ENCODE data around the gene RNF144B. TPM values are rescaled to one million over a fixed set of nuclear protein-coding genes. Genes with fewer than 3 reads are reported as not detected.
"Not testable (repeated sequence)": the region's sequence is repeated elsewhere in the genome, so short reads cannot be mapped to it uniquely, and the experiment has no call there.

RNF144B gene
- total RNA-seq, 1 experiment from 2014 or later = 36.4 TPM

DNA sequence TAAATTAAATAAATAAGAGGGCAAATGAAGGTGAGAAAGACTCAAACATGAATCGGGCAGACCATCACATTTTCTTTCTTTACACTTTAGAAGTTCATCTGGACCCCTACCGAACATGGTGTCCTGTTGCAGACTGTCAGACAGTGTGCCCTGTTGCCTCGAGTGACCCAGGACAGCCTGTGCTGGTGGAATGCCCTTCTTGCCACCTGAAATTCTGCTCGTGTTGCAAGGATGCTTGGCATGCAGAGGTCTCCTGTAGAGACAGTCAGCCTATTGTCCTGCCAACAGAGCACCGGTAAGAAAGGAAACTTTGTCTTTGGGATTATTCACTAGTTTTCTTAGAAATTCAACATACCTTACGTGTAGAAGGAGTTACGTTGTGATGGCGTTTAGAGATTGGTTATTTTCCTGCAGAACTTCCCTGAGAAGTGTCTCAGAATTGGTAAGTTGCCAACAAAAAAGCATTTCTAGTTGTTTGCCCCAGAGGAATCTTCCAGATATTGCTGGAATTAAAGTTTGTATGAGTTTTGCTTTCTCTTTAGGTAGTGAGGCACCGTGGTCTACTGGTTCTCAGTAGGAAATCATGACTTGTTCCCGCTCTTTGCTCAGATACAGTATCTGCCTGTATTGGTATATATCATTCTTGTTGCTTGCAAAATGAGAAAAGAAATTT lies 70.1 kb downstream of the RNF144B start:
- Histone ChIP-seq H3K9me3 (ENCODE audit: low read length) (no peaks in the 10 kb centered on the region), H3K4me1 (ENCODE audit: low read length) (no peaks in the 10 kb centered on the region), H3K9me2 (replicated peaks; ENCODE audit: insufficient read depth, low read length) (no peaks in the 10 kb centered on the region), H3K4me2 (ENCODE audit: low read depth, low read length, poor library complexity, severe bottlenecking) (no peak overlapping the region), H4K20me1 (ENCODE audit: insufficient read depth, low read depth, low read length) (no peaks in the 10 kb centered on the region; the same call in 1 of the 2 replicates), H3K4me3 (ENCODE audit: low read length) (no peak overlapping the region), H3K27ac (ENCODE audit: low read length) (no peak overlapping the region), H3K9ac (ENCODE audit: low read length) (no peak overlapping the region), H3K36me3 (ENCODE audit: insufficient read depth, low read length) (peaks cover 40% of the 10 kb centered on the region), H3K79me2 (ENCODE audit: low read length) (peaks cover 25% of the 10 kb centered on the region), H3K27me3 (ENCODE audit: low read length) (no peaks in the 10 kb centered on the region), H2AFZ (ENCODE audit: low read length) (no peak overlapping the region)
- DNase-seq = no peak

DNA sequence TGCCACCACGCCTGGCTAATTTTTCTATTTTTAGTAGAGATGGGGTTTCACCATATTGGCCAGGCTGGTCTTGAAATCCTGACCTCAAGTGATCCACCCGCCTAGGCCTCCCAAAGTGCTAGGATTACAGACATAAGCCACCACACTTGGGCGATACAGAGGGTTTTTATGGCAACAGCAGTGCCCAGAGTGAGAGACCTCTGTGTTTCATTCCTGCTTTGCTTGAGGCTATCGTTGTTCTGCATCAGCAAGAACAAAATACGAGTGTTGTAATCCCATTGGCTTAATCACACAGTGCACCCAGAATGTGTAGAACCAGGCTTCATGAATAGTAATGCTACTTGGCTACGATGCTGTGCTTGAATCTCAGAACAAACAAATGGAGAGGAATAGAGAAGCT lies 70.9 kb downstream of the RNF144B start:
- not testable (repeated sequence) for DNase-seq; H4K20me1 ChIP-seq (ENCODE audit: insufficient read depth, low read depth, low read length)
- peaks cover 25% of the 10 kb centered on the region for H3K79me2 ChIP-seq (ENCODE audit: low read length)

DNA sequence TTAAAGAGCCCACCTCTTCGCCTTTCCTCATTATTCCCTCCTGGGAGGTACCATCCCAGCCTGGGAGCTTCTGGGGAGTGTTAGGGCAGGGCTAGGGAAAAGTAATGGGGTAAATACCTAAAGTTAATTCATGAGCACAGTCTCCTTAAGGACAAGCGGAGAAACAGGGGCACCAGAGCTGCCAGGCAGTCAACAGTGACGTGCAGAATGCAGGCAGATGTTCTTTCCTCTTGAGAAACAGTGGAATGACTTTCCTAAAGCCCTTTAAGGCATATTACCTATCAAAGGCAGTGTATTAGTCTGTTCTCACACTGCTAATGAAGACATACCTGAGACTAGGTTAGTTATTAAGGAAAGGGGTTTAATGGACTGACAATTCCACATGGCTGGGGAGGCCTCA lies 76.3 kb downstream of the RNF144B start:
- Histone ChIP-seq H3K4me2 (ENCODE audit: low read depth, low read length, poor library complexity, severe bottlenecking) (no peak overlapping the region), H3K9ac (ENCODE audit: low read length) (no peak overlapping the region), H3K27ac (ENCODE audit: low read length) (no peak overlapping the region), H3K4me3 (ENCODE audit: low read length) (no peak overlapping the region), H3K9me2 (replicated peaks; ENCODE audit: insufficient read depth, low read length) (no peaks in the 10 kb centered on the region), H3K4me1 (ENCODE audit: low read length) (no peaks in the 10 kb centered on the region), H4K20me1 (ENCODE audit: insufficient read depth, low read depth, low read length) (no peaks in the 10 kb centered on the region; the same call in 1 of the 2 replicates), H3K27me3 (ENCODE audit: low read length) (no peaks in the 10 kb centered on the region), H3K79me2 (ENCODE audit: low read length) (0 out of 2 replicates have a peak, but pooled peaks cover 7% of the 10 kb centered on the region), H2AFZ (ENCODE audit: low read length) (no peak overlapping the region), H3K9me3 (ENCODE audit: low read length) (no peaks in the 10 kb centered on the region), H3K36me3 (ENCODE audit: insufficient read depth, low read length) (peaks cover 52% of the 10 kb centered on the region)
- DNase-seq = no peak

More for the DNA sequence above, 70.9 kb downstream of the RNF144B start:
- H3K9ac ChIP-seq (ENCODE audit: low read length); H3K4me1 ChIP-seq (ENCODE audit: low read length); H3K27ac ChIP-seq (ENCODE audit: low read length); H3K27me3 ChIP-seq (ENCODE audit: low read length); H3K9me3 ChIP-seq (ENCODE audit: low read length); H3K4me3 ChIP-seq (ENCODE audit: low read length); H3K4me2 ChIP-seq (ENCODE audit: low read depth, low read length, poor library complexity, severe bottlenecking); H2AFZ ChIP-seq (ENCODE audit: low read length); H3K9me2 ChIP-seq (replicated peaks; ENCODE audit: insufficient read depth, low read length): not testable (repeated sequence)
- peaks cover 45% of the 10 kb centered on the region for H3K36me3 ChIP-seq (ENCODE audit: insufficient read depth, low read length)

DNA sequence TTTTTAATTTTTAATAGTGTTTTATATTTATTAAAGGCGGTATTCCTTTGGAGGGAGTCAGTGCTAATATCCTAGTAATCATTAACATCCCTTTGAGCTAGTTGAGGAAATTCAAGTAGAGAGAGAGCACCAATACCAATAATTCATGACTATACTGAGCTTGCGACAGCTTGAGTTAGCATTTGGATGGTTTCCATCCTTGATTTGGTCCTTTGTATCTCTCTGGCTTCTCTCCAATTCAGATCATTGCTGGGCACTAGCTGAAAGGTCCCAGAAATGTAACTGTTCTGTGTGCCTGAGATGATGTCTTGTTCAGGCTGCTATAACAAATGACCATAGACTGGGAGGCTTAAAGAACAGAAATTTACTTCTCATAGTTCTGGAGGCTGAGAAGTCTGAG lies 77.0 kb downstream of the RNF144B start:
- Histone ChIP-seq H3K79me2 (ENCODE audit: low read length) (0 out of 2 replicates have a peak, but pooled peaks cover 7% of the 10 kb centered on the region), H3K9me2 (replicated peaks; ENCODE audit: insufficient read depth, low read length) (no peaks in the 10 kb centered on the region), H3K27me3 (ENCODE audit: low read length) (no peaks in the 10 kb centered on the region), H3K4me2 (ENCODE audit: low read depth, low read length, poor library complexity, severe bottlenecking) (no peak overlapping the region), H2AFZ (ENCODE audit: low read length) (no peak overlapping the region), H3K9me3 (ENCODE audit: low read length) (no peaks in the 10 kb centered on the region), H3K9ac (ENCODE audit: low read length) (no peak overlapping the region), H4K20me1 (ENCODE audit: insufficient read depth, low read depth, low read length) (no peaks in the 10 kb centered on the region; the same call in 1 of the 2 replicates), H3K27ac (ENCODE audit: low read length) (no peak overlapping the region), H3K4me1 (ENCODE audit: low read length) (no peaks in the 10 kb centered on the region), H3K36me3 (ENCODE audit: insufficient read depth, low read length) (peaks cover 52% of the 10 kb centered on the region), H3K4me3 (ENCODE audit: low read length) (no peak overlapping the region)
- no peak for DNase-seq

DNA sequence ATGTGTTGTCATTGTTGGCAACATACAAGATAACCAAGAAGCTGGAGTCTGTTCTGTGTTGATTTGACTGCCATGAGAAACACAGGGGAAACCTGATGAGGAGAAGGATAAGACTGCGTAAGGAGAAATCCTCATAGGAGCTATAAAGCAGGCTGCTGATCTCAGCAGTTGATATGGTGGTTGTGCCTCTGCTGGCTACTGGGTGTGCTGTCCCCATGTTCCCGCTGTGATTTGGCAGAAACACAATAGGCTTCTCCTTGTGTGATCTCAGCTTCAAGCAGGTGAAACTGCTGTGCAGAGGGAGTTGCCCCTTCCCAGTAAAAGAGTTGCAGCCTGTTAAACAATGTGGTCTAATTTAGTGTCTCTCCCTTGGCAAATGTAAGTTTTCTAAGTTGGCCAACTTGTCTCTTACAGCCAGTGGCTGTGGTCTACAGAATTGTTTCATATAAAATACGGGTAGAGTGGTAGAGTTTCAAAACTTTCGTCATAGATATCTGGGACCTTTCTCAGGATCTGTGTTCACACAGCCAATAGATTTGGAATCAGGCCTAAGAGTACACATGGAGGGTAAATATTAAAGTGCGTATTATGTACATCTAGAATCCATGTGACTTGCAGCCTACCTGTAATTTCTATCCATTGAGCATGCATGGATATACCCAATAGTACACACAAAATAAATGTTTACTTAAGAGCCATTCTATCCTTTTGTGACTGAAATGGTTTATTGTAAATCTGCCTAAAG lies 78.4 kb downstream of the RNF144B start:
- H3K27ac ChIP-seq (ENCODE audit: low read length) = no peak overlapping the region
- no peaks in the 10 kb centered on the region; the same call in 1 of the 2 replicates for H4K20me1 ChIP-seq (ENCODE audit: insufficient read depth, low read depth, low read length)

DNA sequence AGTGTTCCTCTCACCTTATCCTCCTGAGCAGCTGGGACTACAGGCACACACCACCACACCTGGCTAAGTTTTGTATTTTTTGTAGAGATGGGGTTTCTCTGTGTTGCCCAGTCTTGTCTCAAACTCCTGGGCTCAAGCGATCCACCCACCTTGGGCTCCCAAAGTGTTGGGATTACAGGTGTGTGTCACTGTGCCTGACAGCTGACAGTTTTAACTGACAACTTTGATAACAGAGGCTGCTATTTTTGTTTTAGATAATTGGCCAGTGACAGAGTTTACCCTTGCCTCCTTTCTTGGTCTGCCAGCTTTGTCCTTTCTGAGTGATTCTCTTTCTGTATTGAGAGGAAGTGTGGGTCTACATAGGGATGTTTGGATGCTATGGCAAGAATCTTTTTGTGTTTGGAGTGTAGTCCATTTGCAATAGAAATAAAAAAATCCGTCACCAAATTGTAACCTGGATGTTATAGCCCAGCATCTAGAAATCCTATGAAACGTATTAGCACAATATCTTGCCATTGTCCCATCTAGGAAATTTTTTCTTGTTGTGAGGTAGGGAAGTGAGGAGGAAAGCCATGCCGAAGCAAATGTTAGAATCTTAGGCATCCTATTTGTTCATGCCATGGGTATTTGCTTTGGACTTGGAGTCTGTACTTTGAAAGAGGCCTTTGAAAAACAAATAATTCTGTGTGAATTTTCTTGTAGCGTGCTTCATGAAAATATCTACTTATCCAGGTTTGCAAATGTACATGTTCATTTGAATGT lies 80.8 kb downstream of the RNF144B start:
- Histone ChIP-seq H2AFZ (ENCODE audit: low read length) (no peak overlapping the region), H3K27me3 (ENCODE audit: low read length) (no peaks in the 10 kb centered on the region), H3K4me3 (ENCODE audit: low read length) (no peak overlapping the region), H4K20me1 (ENCODE audit: insufficient read depth, low read depth, low read length) (no peaks in the 10 kb centered on the region; the same call in 1 of the 2 replicates), H3K9me3 (ENCODE audit: low read length) (no peaks in the 10 kb centered on the region), H3K27ac (ENCODE audit: low read length) (no peak overlapping the region), H3K4me1 (ENCODE audit: low read length) (no peaks in the 10 kb centered on the region), H3K79me2 (ENCODE audit: low read length) (no peaks in the 10 kb centered on the region), H3K9me2 (replicated peaks; ENCODE audit: insufficient read depth, low read length) (no peaks in the 10 kb centered on the region), H3K4me2 (ENCODE audit: low read depth, low read length, poor library complexity, severe bottlenecking) (no peak overlapping the region), H3K36me3 (ENCODE audit: insufficient read depth, low read length) (peaks cover 26% of the 10 kb centered on the region), H3K9ac (ENCODE audit: low read length) (no peak overlapping the region)
- no peak for DNase-seq

More for the DNA sequence above, 78.4 kb downstream of the RNF144B start:
- no peaks in the 10 kb centered on the region for H3K4me1 ChIP-seq (ENCODE audit: low read length)
- DNase-seq = no peak
- no peak overlapping the region for H3K9ac ChIP-seq (ENCODE audit: low read length)
- 0 out of 2 replicates have a peak, but pooled peaks cover 5% of the 10 kb centered on the region for H3K79me2 ChIP-seq (ENCODE audit: low read length)
- no peak overlapping the region for H2AFZ ChIP-seq (ENCODE audit: low read length)
- no peak overlapping the region for H3K4me3 ChIP-seq (ENCODE audit: low read length)
- H3K27me3 ChIP-seq (ENCODE audit: low read length) = no peaks in the 10 kb centered on the region
- no peaks in the 10 kb centered on the region for H3K9me2 ChIP-seq (replicated peaks; ENCODE audit: insufficient read depth, low read length)
- no peak overlapping the region for H3K4me2 ChIP-seq (ENCODE audit: low read depth, low read length, poor library complexity, severe bottlenecking)
- H3K9me3 ChIP-seq (ENCODE audit: low read length) = no peaks in the 10 kb centered on the region
- peaks cover 41% of the 10 kb centered on the region for H3K36me3 ChIP-seq (ENCODE audit: insufficient read depth, low read length)

DNA sequence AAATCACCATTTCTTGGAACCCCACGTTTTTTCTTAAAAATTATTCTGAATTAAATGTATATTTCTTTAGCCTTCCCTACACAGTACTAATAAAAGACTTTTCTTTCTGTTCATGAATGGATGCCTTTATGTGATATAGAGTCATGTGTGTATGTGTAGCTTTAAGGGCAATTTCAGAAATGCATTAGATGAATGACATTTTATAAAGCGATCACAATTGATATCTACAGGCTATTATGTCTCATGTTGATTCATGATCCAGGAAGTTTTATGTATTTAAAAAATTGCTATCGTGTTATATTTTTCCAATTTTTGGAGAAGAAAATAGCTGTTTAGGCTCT lies 81.3 kb downstream of the RNF144B start:
- Histone ChIP-seq H3K27me3 (ENCODE audit: low read length) (no peaks in the 10 kb centered on the region), H2AFZ (ENCODE audit: low read length) (no peak overlapping the region), H3K4me1 (ENCODE audit: low read length) (no peaks in the 10 kb centered on the region), H3K79me2 (ENCODE audit: low read length) (no peaks in the 10 kb centered on the region), H3K4me3 (ENCODE audit: low read length) (no peak overlapping the region), H4K20me1 (ENCODE audit: insufficient read depth, low read depth, low read length) (no peaks in the 10 kb centered on the region; the same call in 1 of the 2 replicates), H3K9me2 (replicated peaks; ENCODE audit: insufficient read depth, low read length) (no peaks in the 10 kb centered on the region), H3K9me3 (ENCODE audit: low read length) (no peaks in the 10 kb centered on the region), H3K36me3 (ENCODE audit: insufficient read depth, low read length) (peaks cover 21% of the 10 kb centered on the region), H3K9ac (ENCODE audit: low read length) (no peak overlapping the region), H3K4me2 (ENCODE audit: low read depth, low read length, poor library complexity, severe bottlenecking) (no peak overlapping the region), H3K27ac (ENCODE audit: low read length) (no peak overlapping the region)
- DNase-seq = no peak

DNA sequence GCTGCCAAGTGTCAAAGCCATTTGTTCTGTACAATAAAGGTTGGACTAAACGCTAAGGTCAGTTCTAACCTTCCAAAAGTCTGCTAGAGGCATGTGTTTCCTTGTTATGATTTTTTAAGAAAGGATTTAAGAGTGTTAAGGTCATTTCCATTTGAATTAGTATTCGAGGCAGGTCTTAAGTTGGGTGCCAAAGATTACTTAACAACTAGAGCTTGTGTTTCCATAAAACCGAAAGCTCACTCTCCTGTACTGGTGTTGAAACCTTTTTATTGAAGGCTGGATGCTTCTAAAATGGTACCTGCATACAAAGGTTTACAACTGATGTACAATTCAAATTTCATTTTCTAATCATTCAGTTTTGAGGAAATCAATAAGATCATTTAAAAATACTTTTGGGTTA lies 82.4 kb downstream of the RNF144B start:
- H3K27me3 ChIP-seq (ENCODE audit: low read length) = no peaks in the 10 kb centered on the region
- no peaks in the 10 kb centered on the region for H3K4me1 ChIP-seq (ENCODE audit: low read length)
- no peaks in the 10 kb centered on the region for H3K9me3 ChIP-seq (ENCODE audit: low read length)
- H3K4me2 ChIP-seq (ENCODE audit: low read depth, low read length, poor library complexity, severe bottlenecking) = no peak overlapping the region
- DNase-seq = no peak
- no peak overlapping the region for H2AFZ ChIP-seq (ENCODE audit: low read length)
- H3K9ac ChIP-seq (ENCODE audit: low read length) = no peak overlapping the region
- H3K79me2 ChIP-seq (ENCODE audit: low read length) = no peaks in the 10 kb centered on the region
- no peaks in the 10 kb centered on the region; the same call in 1 of the 2 replicates for H4K20me1 ChIP-seq (ENCODE audit: insufficient read depth, low read depth, low read length)
- H3K9me2 ChIP-seq (replicated peaks; ENCODE audit: insufficient read depth, low read length) = no peaks in the 10 kb centered on the region
- H3K27ac ChIP-seq (ENCODE audit: low read length) = no peak overlapping the region
- H3K4me3 ChIP-seq (ENCODE audit: low read length) = no peak overlapping the region
- H3K36me3 ChIP-seq (ENCODE audit: insufficient read depth, low read length) = peaks cover 16% of the 10 kb centered on the region
